ENCODE results near the gene FMN1. TPM values are rescaled to one million over a fixed set of nuclear protein-coding genes. Genes with fewer than 3 reads are reported as not detected.
A peak's percentile ranks its signal among the peaks of the same experiment; 100 is the strongest.

Gene FMN1
- total RNA-seq, 1 donor from 2014 or later = 3.3 TPM

GRCh38 chr15:32899126-32899596, 295.4 kb downstream of the FMN1 start:
- intact Hi-C loops (cut with DNase I) = no loop called here
- DNase-seq (ENCODE audit: missing footprints) (no peak), ATAC-seq (no peak)

GRCh38 chr15:32898414-32898813, 296.1 kb downstream of the FMN1 start:
- ATAC-seq (no peak), DNase-seq (ENCODE audit: missing footprints) (no peak)
- intact Hi-C loops (cut with DNase I) = no loop called here

- intact Hi-C loops (cut with DNase I) = no loop called here
- no peak for DNase-seq (ENCODE audit: missing footprints)
- no peak for ATAC-seq
Measured at GRCh38 chr15:32893421-32893820, 301.1 kb downstream of the FMN1 start.

- no peak for DNase-seq (ENCODE audit: missing footprints)
- intact Hi-C loops (cut with DNase I) = no loop called here
- ATAC-seq = no peak
Measured at GRCh38 chr15:32889214-32889613, 305.3 kb downstream of the FMN1 start.

- DNase-seq (ENCODE audit: missing footprints) (no peak), ATAC-seq (no peak)
- intact Hi-C loops (cut with DNase I) = no loop called here
Measured at GRCh38 chr15:32888221-32888761, 306.2 kb downstream of the FMN1 start.

GRCh38 chr15:32887090-32887489, 307.4 kb downstream of the FMN1 start:
- intact Hi-C loops (cut with DNase I) = no loop called here
- ATAC-seq (no peak), DNase-seq (ENCODE audit: missing footprints) (no peak)

- no peak for ATAC-seq
Measured at GRCh38 chr15:32886459-32886858, 308.1 kb downstream of the FMN1 start.

GRCh38 chr15:32885713-32886112, 308.8 kb downstream of the FMN1 start:
- intact Hi-C loops (cut with DNase I) = no loop called here
- ATAC-seq (no peak), DNase-seq (ENCODE audit: missing footprints) (no peak)

More at GRCh38 chr15:32886459-32886858, 308.1 kb downstream of the FMN1 start:
- no peak for DNase-seq (ENCODE audit: missing footprints)
- intact Hi-C loops (cut with DNase I) = no loop called here

GRCh38 chr15:32884146-32884545, 310.4 kb downstream of the FMN1 start:
- ATAC-seq (no peak), DNase-seq (ENCODE audit: missing footprints) (no peak)
- intact Hi-C loops (cut with DNase I) = no loop called here

GRCh38 chr15:32882955-32883354, 311.6 kb downstream of the FMN1 start:
- intact Hi-C loops (cut with DNase I) = no loop called here
- DNase-seq (ENCODE audit: missing footprints) = no peak
- no peak for ATAC-seq

GRCh38 chr15:32881528-32881927, 313.0 kb downstream of the FMN1 start:
- intact Hi-C loops (cut with DNase I) = no loop called here
- ATAC-seq (no peak), DNase-seq (ENCODE audit: missing footprints) (no peak)

GRCh38 chr15:32880642-32881041, 313.9 kb downstream of the FMN1 start:
- DNase-seq (ENCODE audit: missing footprints) (no peak), ATAC-seq (no peak)
- intact Hi-C loops (cut with DNase I) = no loop called here

- DNase-seq (ENCODE audit: missing footprints) = no peak
- intact Hi-C loops (cut with DNase I) = no loop called here
- no peak for ATAC-seq
Measured at GRCh38 chr15:32879980-32880379, 314.5 kb downstream of the FMN1 start.

GRCh38 chr15:32878869-32879805, 315.4 kb downstream of the FMN1 start:
- no peak for ATAC-seq
- intact Hi-C loops (cut with DNase I) = no loop called here

GRCh38 chr15:32878342-32878741, 316.2 kb downstream of the FMN1 start:
- DNase-seq (ENCODE audit: missing footprints) = no peak
- intact Hi-C loops (cut with DNase I) = no loop called here
- no peak for ATAC-seq

More at GRCh38 chr15:32878869-32879805, 315.4 kb downstream of the FMN1 start:
- no peak for DNase-seq (ENCODE audit: missing footprints)

- DNase-seq (ENCODE audit: missing footprints) (no peak), ATAC-seq (no peak)
- intact Hi-C loops (cut with DNase I) = no loop called here
Measured at GRCh38 chr15:32877252-32878019, 317.1 kb downstream of the FMN1 start.

GRCh38 chr15:32873284-32874114, 321.0 kb downstream of the FMN1 start:
- DNase-seq (ENCODE audit: missing footprints) = no peak
- intact Hi-C loops (cut with DNase I) = no loop called here
- no peak for ATAC-seq

GRCh38 chr15:32872621-32873283, 321.8 kb downstream of the FMN1 start:
- DNase-seq (ENCODE audit: missing footprints) (no peak), ATAC-seq (peak; percentile 95)

More at GRCh38 chr15:32872621-32873283, 321.8 kb downstream of the FMN1 start:
- intact Hi-C loops (cut with DNase I) = no loop called here

Measured in Right ventricle myocardium inferior (tissue), 1 donor.